ENCODE data around the gene MLLT11. TPM values are rescaled to one million over a fixed set of nuclear protein-coding genes. Genes with fewer than 3 reads are reported as not detected.
"Not testable (repeated sequence)": the region's sequence is repeated elsewhere in the genome, so short reads cannot be mapped to it uniquely, and the experiment has no call there.

MLLT11 gene
- polyA plus RNA-seq, 5 donors: 19.8 to 24.2 (median 23.2) TPM

DNA sequence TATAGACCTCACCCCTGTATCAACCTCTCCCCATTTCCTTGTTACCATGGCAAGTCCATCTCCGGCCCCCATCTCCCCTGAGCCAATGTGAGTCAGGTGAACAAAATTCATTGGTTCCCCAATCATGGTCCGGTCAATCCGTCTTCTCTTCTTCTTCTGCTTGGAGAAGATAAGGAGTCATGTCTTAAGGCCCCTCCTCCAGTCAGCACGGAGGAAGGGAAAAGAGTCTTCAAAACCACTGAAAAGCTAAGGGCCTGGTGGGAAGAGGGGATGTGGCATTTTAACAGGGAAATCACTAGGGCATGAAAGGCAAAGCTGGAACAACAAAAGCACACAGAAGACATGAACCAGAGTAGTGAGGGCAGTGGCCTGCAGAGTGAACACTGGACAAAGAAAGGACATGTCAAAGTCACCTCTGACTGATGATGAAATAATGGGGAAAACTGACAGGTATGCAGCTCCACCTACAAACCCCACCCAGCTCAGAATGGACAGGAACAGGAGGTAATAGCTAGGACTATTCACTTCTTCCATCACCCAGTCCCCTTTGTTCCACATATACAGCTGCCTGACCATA, 5.1 kb upstream of the MLLT11 start:
- no peak for DNase-seq

DNA sequence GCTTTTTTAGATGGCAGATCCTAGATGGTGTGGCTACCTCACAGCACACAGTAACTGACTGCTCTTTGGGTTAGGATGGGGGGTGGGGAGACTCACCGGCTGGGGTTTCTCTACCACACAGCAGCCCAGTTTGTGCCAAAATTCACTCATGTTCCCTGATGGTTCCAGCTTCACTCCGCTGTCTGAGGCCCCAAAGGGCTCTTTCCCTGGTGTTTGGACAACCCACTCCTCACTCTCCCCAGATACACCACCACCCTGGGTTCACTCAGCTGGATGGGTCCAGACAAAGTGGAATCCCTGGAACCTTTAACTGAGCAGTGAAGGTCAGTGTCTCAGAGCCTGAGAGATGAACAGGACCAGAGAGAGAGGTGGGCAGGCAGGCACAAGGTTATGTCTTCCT, 4.6 kb upstream of the MLLT11 start:
- no peak for DNase-seq

DNA sequence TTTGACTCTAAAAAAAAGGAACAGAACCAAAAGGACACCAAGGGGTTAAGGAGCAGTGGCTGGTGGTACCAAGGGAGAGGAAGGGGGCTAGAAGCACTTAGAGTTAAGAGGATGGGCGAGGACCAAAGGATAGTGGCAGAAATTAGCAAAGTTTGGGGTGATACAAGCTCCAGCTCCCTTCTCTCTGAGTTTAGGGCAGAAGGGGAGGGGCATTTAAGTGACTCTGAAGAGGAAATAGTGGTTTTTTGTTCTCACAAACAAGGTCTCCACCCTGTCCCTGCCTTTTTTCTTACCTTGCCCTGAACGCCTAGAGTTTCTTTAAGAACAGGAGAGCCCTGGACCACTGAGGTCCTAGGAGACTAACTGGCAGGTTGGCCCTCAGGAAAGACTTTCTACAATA, 4.0 kb upstream of the MLLT11 start:
- DNase-seq: no peak

GRCh38 chr1:151058692-151059091, 1.5 kb upstream of the MLLT11 start:
- DNase-seq: peak; percentile 64 to 68

DNA sequence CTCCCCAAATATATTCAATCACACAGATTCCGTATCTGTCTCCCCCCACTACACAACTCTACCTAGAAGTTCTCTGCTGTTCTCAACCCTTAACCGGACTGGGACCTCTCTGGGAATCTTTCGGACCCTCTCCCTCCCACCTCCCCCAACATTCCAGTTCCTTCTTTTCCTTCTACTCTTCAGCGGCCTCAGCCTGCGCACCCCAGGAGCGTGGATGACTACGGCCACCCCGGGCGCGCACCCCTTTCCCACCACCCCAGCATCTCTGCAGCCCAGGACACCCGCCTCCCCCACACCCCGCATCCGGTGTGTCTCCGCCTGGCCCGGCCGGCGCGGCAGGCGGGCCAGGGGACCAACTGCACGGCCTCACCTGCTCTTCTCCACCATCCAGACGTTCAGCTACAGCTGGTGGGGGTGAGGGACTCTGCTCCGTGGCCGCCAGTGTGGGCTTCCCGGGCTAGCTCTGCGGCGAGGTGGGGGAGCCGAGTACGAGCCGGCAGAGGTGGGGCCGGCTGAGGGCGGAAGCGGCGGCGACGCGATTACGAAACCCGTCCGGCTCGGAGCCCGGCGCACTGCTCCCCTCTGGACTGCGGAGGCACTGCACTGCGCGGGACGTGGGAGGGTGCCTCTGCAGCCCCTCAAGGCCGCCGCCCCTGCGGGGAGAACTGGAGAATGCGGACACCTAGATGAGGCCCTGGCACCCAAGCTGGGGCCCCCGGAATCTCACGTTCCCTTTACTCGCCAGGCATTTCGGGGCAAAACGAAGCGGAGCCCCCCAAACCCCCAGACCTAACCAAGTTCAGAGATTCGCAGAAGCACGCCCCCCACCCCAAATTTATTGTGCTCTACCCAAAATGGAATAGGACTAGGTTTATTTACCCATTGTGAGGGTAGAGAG, 839 bp upstream of the MLLT11 start, which contains the start of gene CDC42SE1:
Gene CDC42SE1, minus strand, starts transcription at position 514 of the 898 bp plus-strand sequence. CDS start 3,892 bp downstream, outside the sequence.
- DNase-seq: peak; percentile 88 to 89

- no peak for DNase-seq
Observed at GRCh38 chr1:151060657-151061421, 642 bp downstream of the MLLT11 start.

- no peak for DNase-seq
Observed at GRCh38 chr1:151061704-151062103, 1.5 kb downstream of the MLLT11 start.

GRCh38 chr1:151062741-151063371, 2.7 kb downstream of the MLLT11 start:
- DNase-seq: no peak

DNA sequence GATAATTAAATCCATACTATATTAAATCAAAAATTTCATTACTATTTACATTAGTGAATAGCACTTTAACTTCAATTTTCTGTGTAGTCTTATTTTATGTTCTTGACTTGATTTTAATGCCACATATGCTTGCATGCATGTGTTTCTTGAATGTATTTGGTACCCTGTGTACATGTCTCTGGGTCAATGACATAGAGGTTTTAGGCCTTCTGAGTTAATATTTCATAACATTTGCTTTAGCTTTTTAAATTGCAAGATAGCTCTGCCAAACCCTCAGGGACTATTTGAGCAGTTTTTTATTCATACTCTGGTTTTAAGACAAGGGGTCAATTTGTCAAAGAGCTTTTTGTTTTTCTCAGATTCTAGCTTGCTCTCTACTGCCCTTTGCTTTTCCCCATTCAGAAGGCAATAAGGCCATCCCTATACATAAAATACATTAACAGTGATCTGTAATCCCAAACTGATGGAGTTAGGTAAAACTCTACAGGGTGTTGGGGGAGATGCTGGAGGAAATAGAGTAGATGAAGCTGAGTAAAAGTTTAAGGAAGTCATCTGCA, 5.0 kb downstream of the MLLT11 start:
- no peak for DNase-seq

DNA sequence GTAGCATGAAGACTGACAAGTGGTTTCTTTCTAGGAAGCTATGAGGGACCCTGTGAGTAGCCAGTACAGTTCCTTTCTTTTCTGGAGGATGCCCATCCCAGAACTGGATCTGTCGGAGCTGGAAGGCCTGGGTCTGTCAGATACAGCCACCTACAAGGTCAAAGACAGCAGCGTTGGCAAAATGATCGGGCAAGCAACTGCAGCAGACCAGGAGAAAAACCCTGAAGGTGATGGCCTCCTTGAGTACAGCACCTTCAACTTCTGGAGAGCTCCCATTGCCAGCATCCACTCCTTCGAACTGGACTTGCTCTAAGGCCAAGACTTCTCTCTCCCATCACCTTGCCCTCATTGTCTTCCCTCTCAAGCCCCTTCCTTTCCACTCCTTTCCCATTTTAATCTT, 7.0 kb downstream of the MLLT11 start:
- no peak for DNase-seq

DNA sequence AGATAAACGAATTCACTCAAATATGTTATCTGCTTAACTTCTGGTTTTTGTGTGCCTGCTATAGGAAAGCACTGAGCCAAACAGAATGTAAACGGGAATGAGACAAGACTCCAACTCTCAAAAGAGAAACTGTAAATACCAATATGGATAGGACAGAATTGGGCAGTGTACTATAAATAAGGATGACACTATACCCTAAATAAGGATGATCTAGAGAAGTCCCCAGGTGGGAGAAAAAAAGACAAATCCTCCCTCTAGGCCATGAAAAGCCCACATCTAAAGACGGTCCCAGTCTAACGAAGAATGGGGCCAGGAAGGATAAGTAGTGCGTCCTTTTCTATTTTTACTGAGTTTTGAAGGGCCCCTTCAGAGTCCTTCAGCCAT, 8.9 kb downstream of the MLLT11 start:
- no peak for DNase-seq

GRCh38 chr1:151070474-151071276, 10.5 kb downstream of the MLLT11 start, which contains the start of gene GABPB2:
Gene GABPB2, plus strand, starts transcription at chr1:151070761. Its CDS starts 17,429 bp downstream, at chr1:151088190.
- DNase-seq: peak; percentile 96 to 97

DNA sequence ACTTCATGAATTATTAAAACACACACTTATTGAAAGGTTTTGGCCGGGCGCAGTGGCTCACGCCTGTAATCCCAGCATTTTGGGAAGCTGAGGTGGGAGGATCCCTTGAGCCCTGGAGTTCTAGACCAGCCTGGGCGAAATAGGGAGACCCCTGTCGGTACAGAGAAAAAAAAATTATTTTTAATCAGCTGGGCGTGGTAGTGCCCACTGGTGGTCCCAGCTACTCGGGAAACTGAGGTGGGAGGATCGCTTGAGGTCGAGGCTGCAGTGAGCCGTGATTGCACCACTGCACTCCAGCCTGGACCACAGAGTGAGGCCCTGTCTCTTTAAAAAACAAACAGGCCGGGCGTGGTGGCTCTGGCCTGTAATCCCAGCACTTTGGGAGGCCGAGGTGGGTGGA, 12.0 kb downstream of the MLLT11 start:
- DNase-seq: no peak

- no peak for DNase-seq
Observed at GRCh38 chr1:151085953-151086559, 25.9 kb downstream of the MLLT11 start.

- DNase-seq: not testable (repeated sequence)
Observed at GRCh38 chr1:151097426-151097825, 37.2 kb downstream of the MLLT11 start.

GRCh38 chr1:151098126-151098525, 37.9 kb downstream of the MLLT11 start:
- no peak for DNase-seq

GRCh38 chr1:151104630-151105029, 44.4 kb downstream of the MLLT11 start:
- DNase-seq: no peak

DNA sequence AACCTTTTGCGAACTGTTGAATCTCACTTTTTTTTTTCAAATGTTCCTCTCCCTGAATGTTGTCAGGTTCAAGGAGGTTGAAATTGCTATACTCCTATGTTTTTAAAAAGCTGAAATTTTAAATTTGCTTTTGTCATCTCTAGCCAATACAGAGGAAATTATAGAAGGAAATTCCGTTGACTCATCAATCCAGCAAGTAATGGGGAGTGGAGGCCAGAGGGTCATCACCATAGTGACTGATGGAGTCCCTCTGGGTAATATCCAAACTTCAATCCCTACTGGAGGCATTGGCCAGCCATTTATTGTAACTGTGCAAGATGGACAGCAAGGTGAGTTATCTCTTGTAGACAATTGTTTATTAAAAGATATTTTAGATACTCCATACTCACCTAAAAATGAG, 46.7 kb downstream of the MLLT11 start:
- DNase-seq: peak in 1 of 2 donors; percentile 11

GRCh38 chr1:151108331-151108730, 48.1 kb downstream of the MLLT11 start:
- no peak for DNase-seq

DNA sequence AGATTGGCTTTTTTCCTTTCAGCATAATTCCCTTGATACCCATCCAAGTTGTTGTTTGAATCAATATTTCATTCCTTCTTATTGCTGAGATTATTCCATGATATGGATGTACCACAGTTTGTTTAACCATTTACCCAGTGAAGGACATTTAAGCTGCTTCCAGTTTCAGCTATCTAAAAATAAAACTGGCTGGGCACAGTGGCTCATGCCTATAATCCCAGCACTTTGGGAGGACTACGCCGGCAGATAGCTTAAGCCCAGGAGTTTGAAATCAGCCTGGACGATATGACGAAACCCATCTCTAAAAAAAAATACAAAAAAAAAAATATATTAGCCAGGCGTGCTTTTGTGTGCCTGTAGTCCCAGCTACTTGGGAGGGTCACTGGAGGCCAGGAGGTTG, 53.7 kb downstream of the MLLT11 start:
- DNase-seq: no peak

All from right lung (tissue), 5 donors.